PFSK-1 (cell line): Measurements from ENCODE around the gene TMEM158.

Source experiments
- FOXP2 ChIP-seq: optimal IDR thresholded peaks from 2 replicates; pipeline ENCODE3; 2011; ENCODE audit warnings: borderline replicate concordance, control low read depth, inconsistent platforms; ENCODE audit not compliant: insufficient read depth; ENCODE audit errors: extremely low read length, extremely low read depth
- POLR2AphosphoS5 ChIP-seq: IDR thresholded peaks from 2 replicates; pipeline ENCODE4 v1.6.1; 2012; ENCODE audit warnings: low read depth, mild to moderate bottlenecking, control low read depth, low read length, moderate library complexity
- SIN3A ChIP-seq: IDR thresholded peaks from 2 replicates; pipeline ENCODE4 v1.6.1; 2012; ENCODE audit warnings: mild to moderate bottlenecking, low read length, moderate library complexity, borderline replicate concordance; ENCODE audit not compliant: insufficient read depth
- TAF1 ChIP-seq: IDR thresholded peaks from 2 replicates; pipeline ENCODE4 v1.6.1; 2012; ENCODE audit warnings: low read length, control low read depth, borderline replicate concordance; ENCODE audit not compliant: insufficient read depth
- TF ChIP-seq, protein P1 (sequence below), 2 experiments: IDR thresholded peaks; 2 replicates each; pipeline versions ENCODE4 v1.6.1 to v1.8.0; 2011 to 2012; ENCODE audit warnings: low read depth in 2 of 2, low read length in 2 of 2, control low read depth in 1 of 2, inconsistent platforms in 1 of 2, mild to moderate bottlenecking in 1 of 2, moderate library complexity in 1 of 2; ENCODE audit not compliant: insufficient read depth in 1 of 2

TMEM158 gene

DNA sequence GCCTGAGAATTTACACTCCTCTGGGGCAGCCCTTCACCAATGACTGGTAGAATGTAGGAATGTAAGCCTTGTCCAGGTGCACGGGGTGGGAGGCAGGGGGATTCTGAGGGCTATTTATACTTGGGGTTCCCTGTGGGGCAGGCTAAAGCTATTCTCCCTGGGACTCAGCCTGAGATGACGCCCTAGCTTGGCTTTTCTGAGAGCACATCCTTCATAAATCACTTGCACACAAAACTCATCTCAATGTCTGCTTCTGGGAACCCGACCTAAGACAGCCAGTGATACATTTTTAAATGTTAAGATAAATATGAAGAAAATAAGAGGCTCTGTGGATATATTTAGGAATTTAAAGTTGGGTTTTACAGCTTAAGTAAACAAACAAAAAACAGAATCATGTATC is 16.6 kb downstream of the TMEM158 start:
- TF ChIP-seq POLR2AphosphoS5 (no peak), SIN3A (no peak), TAF1 (no peak)

- TF ChIP-seq FOXP2 (no peak), SIN3A (no peak), POLR2AphosphoS5 (no peak), TAF1 (no peak)
- TF ChIP-seq, protein P1, sequence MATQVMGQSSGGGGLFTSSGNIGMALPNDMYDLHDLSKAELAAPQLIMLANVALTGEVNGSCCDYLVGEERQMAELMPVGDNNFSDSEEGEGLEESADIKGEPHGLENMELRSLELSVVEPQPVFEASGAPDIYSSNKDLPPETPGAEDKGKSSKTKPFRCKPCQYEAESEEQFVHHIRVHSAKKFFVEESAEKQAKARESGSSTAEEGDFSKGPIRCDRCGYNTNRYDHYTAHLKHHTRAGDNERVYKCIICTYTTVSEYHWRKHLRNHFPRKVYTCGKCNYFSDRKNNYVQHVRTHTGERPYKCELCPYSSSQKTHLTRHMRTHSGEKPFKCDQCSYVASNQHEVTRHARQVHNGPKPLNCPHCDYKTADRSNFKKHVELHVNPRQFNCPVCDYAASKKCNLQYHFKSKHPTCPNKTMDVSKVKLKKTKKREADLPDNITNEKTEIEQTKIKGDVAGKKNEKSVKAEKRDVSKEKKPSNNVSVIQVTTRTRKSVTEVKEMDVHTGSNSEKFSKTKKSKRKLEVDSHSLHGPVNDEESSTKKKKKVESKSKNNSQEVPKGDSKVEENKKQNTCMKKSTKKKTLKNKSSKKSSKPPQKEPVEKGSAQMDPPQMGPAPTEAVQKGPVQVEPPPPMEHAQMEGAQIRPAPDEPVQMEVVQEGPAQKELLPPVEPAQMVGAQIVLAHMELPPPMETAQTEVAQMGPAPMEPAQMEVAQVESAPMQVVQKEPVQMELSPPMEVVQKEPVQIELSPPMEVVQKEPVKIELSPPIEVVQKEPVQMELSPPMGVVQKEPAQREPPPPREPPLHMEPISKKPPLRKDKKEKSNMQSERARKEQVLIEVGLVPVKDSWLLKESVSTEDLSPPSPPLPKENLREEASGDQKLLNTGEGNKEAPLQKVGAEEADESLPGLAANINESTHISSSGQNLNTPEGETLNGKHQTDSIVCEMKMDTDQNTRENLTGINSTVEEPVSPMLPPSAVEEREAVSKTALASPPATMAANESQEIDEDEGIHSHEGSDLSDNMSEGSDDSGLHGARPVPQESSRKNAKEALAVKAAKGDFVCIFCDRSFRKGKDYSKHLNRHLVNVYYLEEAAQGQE (IDR thresholded peaks at IDR 0.05; ENCODE audit: insufficient read depth in 1 of 2, low read depth in 2 of 2, low read length in 2 of 2): no peak
Measured at GRCh38 chr3:45208586-45208985, 17.5 kb downstream of the TMEM158 start.

- TF ChIP-seq FOXP2 (no peak), TAF1 (no peak), SIN3A (no peak), POLR2AphosphoS5 (no peak)
- TF ChIP-seq, protein P1 (IDR thresholded peaks at IDR 0.05; ENCODE audit: insufficient read depth in 1 of 2, low read depth in 2 of 2, low read length in 2 of 2): no peak
Measured at GRCh38 chr3:45207446-45207845, 18.6 kb downstream of the TMEM158 start.

DNA sequence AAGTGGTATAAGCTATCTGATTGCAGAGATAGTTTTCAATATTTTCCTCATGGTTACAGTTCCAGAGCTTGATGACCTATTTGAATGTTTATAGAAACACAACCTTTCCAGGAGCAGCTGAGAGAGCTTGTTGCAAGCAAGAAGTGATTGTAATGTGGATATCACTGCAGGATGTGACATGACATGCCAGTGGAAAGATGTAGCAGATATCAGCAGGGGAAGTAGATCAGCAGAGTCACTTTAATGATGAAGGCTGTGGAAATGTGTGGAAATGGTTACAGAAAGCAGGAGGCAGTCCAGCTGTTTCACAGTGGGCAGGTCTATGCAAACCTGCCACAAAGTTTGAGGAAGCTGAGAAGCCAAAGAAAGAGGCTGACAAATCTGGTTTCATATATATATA is 21.0 kb downstream of the TMEM158 start:
- TF ChIP-seq FOXP2: no peak
- TF ChIP-seq SIN3A: no peak
- TF ChIP-seq, protein P1 (IDR thresholded peaks at IDR 0.05; ENCODE audit: insufficient read depth in 1 of 2, low read depth in 2 of 2, low read length in 2 of 2): no peak
- TF ChIP-seq POLR2AphosphoS5: no peak
- no peak for TF ChIP-seq TAF1

DNA sequence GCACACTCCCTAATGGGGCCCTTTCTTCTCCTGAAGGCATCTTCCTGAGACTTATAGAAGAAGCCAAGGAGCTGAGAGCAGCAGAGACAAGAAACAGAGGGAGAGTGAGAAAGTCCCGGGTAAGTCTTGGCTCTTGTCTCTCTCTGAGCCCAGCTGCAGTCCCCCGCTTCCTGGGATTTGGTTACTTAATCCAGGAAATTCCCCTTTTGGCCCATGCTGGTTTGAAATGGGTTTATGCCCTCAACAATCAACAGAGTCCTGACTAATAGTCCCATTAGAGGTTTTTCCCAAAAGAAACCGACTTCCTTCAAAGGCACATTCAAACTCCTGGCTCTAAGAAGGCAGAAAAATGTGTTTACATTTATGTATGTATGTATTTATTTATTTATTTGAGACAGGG is 22.0 kb downstream of the TMEM158 start:
- TF ChIP-seq, protein P1 (IDR thresholded peaks at IDR 0.05; ENCODE audit: insufficient read depth in 1 of 2, low read depth in 2 of 2, low read length in 2 of 2): no peak
- no peak for TF ChIP-seq TAF1
- TF ChIP-seq SIN3A: no peak
- no peak for TF ChIP-seq POLR2AphosphoS5
- no peak for TF ChIP-seq FOXP2
